ENCODE data around the gene GPR132. TPM values are rescaled to one million over a fixed set of nuclear protein-coding genes. Genes with fewer than 3 reads are reported as not detected.
"Not testable (repeated sequence)": the region's sequence is repeated elsewhere in the genome, so short reads cannot be mapped to it uniquely, and the experiment has no call there.

GPR132 gene
- polyA plus RNA-seq (ENCODE audit: insufficient read length in 4 of 4), result under 1 TPM; 0.39 to 0.70 (median 0.49) TPM

- no peak for DNase-seq (ENCODE audit: low read depth in 4 of 4, low spot score in 3 of 4)
Observed at GRCh38 chr14:105065280-105066228, at the start of gene GPR132. TSS of gene GPR132 (minus strand) at chr14:105065430. CDS start at chr14:105055420, 10,010 bp downstream.

- not testable (repeated sequence) for DNase-seq (ENCODE audit: low read depth in 4 of 4, low spot score in 3 of 4)
Observed at GRCh38 chr14:105109243-105109642, 44.0 kb upstream of the GPR132 start.

DNA sequence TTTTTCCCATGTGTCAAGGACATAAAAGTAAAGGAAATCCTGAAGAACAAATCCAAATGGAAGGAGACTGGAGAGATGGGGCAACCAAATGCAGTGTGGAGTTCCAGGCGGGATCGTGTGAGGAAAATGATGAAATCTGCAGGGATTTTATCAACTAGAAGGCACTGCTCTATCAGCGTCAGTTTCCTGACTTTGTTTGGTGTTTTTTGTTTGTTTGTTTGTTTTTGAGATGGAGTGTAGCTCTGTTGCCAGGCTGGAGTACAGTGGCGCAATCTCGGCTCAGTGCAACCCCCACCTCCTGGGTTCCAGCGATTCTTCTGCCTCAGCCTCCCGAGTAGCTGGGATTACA lies 43.3 kb upstream of the GPR132 start:
- DNase-seq (ENCODE audit: low read depth in 4 of 4, low spot score in 3 of 4), result no peak

GRCh38 chr14:105107781-105108515 lies 42.7 kb upstream of the GPR132 start:
- DNase-seq (ENCODE audit: low read depth in 4 of 4, low spot score in 3 of 4), result no peak

GRCh38 chr14:105107351-105107750 lies 42.1 kb upstream of the GPR132 start:
- no peak for DNase-seq (ENCODE audit: low read depth in 4 of 4, low spot score in 3 of 4)

GRCh38 chr14:105105158-105105557 lies 39.9 kb upstream of the GPR132 start:
- DNase-seq (ENCODE audit: low read depth in 4 of 4, low spot score in 3 of 4), result no peak

DNA sequence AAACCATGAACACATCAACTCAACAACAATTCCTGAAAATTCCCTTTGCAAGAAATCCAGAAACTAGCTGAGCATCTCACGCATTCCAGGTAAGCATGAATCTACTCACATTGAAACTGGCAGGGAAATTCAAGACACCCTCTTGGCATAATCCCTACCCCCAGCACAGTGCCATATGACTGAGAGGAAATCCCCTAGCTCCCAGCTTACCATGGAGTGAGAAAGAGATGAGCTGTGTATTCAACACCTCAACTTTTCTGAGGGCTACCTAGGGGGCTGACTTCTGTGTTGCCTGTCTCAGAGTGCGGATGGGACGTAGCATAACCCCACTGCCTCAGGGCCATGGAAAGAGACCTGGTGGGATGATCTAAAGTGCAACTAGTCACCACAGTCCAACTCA lies 37.7 kb upstream of the GPR132 start:
- no peak for DNase-seq (ENCODE audit: low read depth in 4 of 4, low spot score in 3 of 4)

GRCh38 chr14:105102361-105102870 lies 37.2 kb upstream of the GPR132 start:
- DNase-seq (ENCODE audit: low read depth in 4 of 4, low spot score in 3 of 4), result no peak

- no peak for DNase-seq (ENCODE audit: low read depth in 4 of 4, low spot score in 3 of 4)
Observed at GRCh38 chr14:105100910-105101309, 35.7 kb upstream of the GPR132 start.

DNA sequence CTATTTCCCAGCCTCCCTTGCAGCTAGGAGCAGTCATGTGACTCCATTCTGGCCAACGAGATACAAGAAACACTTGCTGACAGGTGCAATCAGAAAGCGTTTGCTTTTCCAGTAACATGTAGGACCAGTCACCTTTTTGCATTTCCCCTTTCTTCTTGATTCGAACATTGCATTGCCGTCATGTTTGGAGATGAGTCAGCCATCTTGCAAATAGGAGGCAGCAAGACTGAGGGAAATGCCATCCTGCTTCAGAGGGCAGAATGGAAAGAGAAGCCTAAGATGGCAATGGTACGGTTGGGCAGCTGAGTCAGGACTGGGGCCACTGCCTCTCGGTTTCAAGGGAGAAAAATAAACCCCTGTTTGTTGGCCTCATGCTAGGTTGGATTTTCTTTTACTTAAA lies 34.5 kb upstream of the GPR132 start:
- no peak for DNase-seq (ENCODE audit: low read depth in 4 of 4, low spot score in 3 of 4)

DNA sequence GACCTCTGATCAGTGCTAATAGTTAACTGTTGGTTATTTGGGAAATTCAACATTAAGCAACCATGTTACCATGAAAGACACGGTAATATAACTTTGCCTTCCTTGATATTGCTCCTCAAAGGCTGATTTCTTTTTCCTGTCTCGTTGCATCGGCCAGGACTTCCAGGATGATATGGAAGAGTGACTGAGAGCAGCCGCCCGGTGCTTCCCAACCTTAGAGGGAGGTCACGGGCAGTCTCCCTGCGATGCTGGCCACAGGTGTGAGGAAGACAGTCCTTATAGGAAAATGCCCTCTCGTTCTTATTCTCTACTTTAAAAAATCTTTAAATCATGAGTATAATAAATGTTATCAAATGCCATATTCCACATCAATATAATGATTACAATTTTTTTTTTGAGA lies 33.1 kb upstream of the GPR132 start:
- no peak for DNase-seq (ENCODE audit: low read depth in 4 of 4, low spot score in 3 of 4)

- DNase-seq (ENCODE audit: low read depth in 4 of 4, low spot score in 3 of 4), result no peak
Observed at GRCh38 chr14:105097794-105098127, 32.5 kb upstream of the GPR132 start.

DNA sequence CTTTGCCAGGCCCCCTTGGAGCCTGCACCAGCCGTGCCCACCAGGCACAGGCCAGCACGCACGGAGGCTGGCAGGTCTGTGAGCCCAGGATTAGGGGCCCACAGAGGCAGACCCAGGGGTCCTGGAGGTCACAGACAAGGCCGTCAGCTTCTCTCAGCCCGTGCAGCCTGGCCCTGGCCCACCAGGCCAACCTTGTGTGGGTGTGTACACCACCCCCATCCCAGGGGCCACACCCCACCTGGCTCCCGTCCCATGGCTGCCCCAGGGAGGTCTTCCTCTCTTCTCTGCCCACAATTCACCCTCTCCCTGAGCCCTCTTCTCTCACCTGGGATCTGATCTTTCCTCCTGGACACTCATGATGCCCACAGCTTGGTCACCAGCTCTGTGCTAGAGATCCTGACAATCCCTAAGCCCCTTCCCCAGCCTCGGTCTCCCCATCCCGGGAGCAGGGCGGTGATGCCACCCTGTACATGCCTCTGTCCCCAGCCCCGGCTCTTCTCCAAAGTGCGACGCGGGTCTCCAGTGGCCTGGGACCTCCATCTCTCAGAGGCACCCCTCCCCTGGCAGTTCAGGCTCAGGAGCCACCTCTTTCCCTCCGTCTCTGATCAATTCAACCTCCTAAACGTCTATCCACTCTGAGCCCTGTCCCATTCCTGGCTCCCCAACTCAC lies 31.1 kb upstream of the GPR132 start:
- no peak for DNase-seq (ENCODE audit: low read depth in 4 of 4, low spot score in 3 of 4)

- no peak for DNase-seq (ENCODE audit: low read depth in 4 of 4, low spot score in 3 of 4)
Observed at GRCh38 chr14:105095236-105095805, 30.1 kb upstream of the GPR132 start.

DNA sequence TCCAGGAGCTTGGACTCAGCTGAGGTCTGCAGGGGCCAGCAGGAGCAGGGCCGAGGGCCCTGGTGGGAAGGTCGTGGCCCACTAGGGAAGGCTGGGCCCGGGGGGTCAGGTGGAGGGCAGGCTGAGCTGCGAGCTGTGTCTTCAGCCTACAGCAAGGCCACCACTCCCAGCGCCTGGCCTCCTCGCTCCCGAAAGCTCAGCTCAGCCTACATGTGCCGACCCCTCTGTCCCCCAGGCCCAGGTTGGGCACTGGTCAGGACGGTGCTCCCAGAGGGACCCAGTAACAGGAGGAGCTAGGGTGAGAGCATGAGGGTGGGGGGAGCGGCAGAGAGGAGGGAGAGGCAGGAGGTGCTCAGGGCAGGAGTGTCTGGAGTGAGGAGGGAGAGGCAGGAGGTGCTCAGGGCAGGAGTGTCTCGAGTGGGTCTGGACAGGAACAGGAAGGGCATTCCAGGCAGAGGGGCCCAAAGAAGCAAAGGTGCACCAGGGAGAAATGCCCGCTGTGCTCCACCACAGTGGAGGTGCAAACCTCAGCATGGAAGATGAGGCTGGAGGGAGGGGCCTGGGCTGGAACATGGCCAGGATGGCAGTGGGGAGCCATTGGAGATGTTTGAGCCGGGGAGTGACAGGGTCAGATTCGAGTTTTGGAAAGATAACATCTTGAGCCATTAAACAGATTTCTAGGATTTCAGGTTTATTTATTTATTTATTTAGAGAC lies 29.1 kb upstream of the GPR132 start:
- no peak for DNase-seq (ENCODE audit: low read depth in 4 of 4, low spot score in 3 of 4)

DNA sequence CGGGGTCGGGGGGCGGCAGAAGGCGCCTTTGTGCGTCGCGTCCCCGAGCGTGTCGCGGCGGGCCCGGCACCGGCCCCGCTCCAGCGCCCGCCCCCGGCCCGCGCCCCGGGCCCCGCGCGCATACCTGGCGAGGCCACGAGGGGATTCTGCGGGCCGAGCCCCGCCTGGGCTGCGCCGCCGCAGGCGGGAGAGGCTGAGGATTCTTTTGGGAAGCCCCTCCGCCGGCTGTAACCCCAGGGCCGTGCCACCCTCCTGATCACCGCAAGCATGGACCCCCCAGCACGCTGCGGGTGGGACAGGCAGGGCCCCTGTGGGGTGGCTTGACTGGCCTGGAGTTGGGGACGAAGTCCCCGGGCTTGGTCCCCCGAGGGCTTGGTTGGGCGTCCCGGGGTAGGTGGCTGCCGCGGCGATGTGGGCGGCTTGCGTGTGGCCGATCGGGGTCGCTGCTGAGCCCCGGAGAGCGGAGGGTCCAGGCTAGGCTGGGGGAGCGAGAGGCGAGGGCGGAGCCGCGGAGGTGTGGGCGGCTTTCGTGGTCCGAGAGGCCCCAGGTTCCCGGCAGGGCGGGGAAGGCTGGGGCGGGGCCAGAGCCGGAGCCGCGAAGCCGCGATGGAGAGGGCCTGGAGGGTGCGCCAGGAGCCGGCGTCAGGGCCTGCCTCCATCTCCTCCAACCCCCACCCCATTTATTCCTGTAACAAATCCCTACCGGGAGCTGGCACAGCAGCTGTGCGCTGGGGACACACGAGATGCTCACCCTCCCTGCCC lies 28.4 kb upstream of the GPR132 start:
- peak in 2 of 4 donors; percentile 67 to 68 for DNase-seq (ENCODE audit: low read depth in 4 of 4, low spot score in 3 of 4)

DNA sequence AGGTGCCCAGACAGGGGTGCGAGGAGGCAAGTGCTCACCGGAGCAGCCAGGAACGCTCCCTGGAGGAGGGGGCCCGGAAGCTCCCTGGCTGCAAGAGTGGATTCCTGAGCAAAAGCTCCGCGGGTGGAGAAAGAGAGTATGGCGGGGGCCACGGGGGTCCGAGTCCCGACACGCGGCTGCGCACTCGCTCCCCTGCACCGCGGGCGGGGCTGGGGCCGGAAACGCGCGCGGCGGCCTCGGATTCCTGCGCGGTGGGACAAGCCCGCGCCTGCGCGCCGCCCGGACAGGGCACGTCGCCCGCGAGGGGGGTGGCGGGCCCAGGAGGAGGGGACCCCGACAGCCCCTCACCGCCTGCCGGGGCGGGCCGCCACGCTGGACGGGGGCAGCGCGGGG lies 27.8 kb upstream of the GPR132 start:
- no peak for DNase-seq (ENCODE audit: low read depth in 4 of 4, low spot score in 3 of 4)

DNA sequence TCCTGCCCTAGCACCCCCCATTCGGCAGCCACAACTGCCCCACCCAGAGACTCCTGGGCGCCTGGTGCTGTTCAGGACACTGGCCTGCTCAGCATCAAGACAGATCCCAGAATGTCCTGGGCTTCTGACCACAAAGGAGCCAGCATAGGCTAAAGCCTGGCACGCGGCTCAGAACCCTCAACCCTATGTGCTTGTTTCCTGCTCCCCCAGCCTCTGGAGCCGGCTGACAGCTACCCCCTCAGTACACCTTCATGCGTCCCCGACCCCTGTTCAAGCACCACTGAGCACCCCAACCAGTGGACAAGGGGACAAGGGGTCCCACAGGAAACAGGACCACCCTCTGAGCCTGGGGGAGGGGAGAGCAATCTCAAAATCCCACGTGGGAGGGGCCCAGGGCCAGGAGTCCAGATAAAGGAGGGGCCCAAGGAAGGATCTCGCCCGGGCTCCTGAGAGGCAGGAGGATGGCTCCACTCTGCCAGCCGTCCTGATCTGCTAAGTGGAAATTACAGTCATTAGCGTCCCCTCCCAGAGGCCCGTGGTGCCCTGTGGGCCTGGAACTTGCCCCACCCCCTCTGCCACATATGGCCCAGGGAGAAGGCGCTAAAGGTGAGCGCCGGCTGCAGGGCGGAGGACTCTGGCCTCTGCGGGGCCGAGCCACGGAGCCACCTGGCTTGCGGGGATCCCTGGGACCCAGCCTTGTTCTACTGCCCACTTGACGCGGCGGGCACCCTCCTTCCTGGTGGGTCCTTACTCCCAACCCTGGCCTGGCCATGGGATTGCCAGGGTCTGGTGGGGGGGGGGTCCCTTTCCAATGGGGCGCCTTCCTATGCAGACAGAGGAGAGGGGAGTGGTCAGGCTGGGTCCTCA lies 27.2 kb upstream of the GPR132 start:
- no peak for DNase-seq (ENCODE audit: low read depth in 4 of 4, low spot score in 3 of 4)

All from right renal pelvis (tissue), 4 donors.